ENCODE measurements around the gene B4GALNT2.
"Not testable (repeated sequence)": the region's sequence is repeated elsewhere in the genome, so short reads cannot be mapped to it uniquely, and the experiment has no call there.

The B4GALNT2 gene

DNA sequence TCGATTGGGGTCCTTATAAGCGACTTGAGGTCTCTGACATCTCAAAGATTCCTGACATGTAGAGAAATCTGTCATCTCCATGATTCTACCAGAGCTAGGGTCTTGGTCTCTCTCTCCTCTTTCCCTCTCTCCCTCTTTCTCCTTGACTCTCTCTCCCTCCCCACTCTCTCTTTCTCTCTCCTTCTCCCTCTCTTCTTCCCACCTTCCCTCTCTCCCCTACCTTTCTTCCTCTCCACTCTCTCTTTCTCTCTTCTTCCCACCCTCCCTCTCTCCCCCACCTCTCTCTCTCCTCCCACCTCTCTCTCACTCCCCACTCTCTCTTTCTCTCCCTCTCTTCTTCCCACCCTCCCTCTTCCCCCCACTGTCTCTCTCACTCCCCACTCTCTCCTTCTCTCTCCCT is 32.6 kb downstream of the B4GALNT2 start:
- TF ChIP-seq ZNF8 (CRISPR knock-in tag; IDR thresholded peaks at IDR 0.05) (no peak), ISL1 (CRISPR knock-in tag; IDR thresholded peaks at IDR 0.05) (no peak), ESRRG (CRISPR knock-in tag; IDR thresholded peaks at IDR 0.05) (no peak), ARNTL (CRISPR knock-in tag; IDR thresholded peaks at IDR 0.05; ENCODE audit: borderline replicate concordance, low read depth) (no peak), SNAI2 (CRISPR knock-in tag; IDR thresholded peaks at IDR 0.05) (no peak), GLIS3 (CRISPR knock-in tag; IDR thresholded peaks at IDR 0.05) (no peak), ZNF70 (CRISPR knock-in tag; IDR thresholded peaks at IDR 0.05) (no peak), ZFP3 (CRISPR knock-in tag; IDR thresholded peaks at IDR 0.05) (no peak), PPARA (CRISPR knock-in tag; IDR thresholded peaks at IDR 0.05; ENCODE audit: borderline replicate concordance) (no peak), TCF4 (CRISPR knock-in tag; IDR thresholded peaks at IDR 0.05; ENCODE audit: borderline replicate concordance) (no peak), CSDC2 (CRISPR knock-in tag; IDR thresholded peaks at IDR 0.05) (no peak), ZC3H10 (CRISPR knock-in tag; IDR thresholded peaks at IDR 0.05) (no peak)
- TF ChIP-seq, protein P1, sequence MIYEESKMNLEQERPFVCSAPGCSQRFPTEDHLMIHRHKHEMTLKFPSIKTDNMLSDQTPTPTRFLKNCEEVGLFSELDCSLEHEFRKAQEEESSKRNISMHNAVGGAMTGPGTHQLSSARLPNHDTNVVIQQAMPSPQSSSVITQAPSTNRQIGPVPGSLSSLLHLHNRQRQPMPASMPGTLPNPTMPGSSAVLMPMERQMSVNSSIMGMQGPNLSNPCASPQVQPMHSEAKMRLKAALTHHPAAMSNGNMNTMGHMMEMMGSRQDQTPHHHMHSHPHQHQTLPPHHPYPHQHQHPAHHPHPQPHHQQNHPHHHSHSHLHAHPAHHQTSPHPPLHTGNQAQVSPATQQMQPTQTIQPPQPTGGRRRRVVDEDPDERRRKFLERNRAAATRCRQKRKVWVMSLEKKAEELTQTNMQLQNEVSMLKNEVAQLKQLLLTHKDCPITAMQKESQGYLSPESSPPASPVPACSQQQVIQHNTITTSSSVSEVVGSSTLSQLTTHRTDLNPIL (CRISPR knock-in tag; IDR thresholded peaks at IDR 0.05; ENCODE audit: low read depth) = no peak
- TF ChIP-seq, protein P2, sequence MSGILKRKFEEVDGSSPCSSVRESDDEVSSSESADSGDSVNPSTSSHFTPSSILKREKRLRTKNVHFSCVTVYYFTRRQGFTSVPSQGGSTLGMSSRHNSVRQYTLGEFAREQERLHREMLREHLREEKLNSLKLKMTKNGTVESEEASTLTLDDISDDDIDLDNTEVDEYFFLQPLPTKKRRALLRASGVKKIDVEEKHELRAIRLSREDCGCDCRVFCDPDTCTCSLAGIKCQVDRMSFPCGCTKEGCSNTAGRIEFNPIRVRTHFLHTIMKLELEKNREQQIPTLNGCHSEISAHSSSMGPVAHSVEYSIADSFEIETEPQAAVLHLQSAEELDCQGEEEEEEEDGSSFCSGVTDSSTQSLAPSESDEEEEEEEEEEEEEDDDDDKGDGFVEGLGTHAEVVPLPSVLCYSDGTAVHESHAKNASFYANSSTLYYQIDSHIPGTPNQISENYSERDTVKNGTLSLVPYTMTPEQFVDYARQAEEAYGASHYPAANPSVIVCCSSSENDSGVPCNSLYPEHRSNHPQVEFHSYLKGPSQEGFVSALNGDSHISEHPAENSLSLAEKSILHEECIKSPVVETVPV (CRISPR knock-in tag; IDR thresholded peaks at IDR 0.05) = no peak
- TF ChIP-seq, protein P3, sequence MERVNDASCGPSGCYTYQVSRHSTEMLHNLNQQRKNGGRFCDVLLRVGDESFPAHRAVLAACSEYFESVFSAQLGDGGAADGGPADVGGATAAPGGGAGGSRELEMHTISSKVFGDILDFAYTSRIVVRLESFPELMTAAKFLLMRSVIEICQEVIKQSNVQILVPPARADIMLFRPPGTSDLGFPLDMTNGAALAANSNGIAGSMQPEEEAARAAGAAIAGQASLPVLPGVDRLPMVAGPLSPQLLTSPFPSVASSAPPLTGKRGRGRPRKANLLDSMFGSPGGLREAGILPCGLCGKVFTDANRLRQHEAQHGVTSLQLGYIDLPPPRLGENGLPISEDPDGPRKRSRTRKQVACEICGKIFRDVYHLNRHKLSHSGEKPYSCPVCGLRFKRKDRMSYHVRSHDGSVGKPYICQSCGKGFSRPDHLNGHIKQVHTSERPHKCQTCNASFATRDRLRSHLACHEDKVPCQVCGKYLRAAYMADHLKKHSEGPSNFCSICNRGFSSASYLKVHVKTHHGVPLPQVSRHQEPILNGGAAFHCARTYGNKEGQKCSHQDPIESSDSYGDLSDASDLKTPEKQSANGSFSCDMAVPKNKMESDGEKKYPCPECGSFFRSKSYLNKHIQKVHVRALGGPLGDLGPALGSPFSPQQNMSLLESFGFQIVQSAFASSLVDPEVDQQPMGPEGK (CRISPR knock-in tag; IDR thresholded peaks at IDR 0.05; ENCODE audit: borderline replicate concordance) = no peak
- ATAC-seq = no peak

DNA sequence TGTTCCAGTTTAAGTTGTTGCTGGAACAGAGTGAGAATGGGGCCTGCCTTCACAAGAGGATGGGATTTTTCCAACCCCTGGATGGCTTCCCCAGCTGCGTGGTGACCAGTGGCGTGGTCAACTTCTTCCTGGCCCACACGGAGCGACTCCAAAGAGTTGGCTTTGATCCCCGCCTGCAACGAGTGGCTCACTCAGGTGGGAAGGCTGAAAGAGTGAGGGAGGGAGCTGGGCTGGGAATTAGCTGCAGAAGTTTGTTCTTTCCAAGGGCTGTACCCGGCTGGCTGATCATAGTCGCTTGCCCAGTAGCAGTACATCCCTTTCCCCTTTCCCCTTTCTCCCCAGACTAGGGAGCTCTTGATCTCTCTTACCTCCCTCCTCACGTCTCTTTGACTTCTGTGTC is 36.1 kb downstream of the B4GALNT2 start:
- no peak for ATAC-seq
- TF ChIP-seq, protein P4, sequence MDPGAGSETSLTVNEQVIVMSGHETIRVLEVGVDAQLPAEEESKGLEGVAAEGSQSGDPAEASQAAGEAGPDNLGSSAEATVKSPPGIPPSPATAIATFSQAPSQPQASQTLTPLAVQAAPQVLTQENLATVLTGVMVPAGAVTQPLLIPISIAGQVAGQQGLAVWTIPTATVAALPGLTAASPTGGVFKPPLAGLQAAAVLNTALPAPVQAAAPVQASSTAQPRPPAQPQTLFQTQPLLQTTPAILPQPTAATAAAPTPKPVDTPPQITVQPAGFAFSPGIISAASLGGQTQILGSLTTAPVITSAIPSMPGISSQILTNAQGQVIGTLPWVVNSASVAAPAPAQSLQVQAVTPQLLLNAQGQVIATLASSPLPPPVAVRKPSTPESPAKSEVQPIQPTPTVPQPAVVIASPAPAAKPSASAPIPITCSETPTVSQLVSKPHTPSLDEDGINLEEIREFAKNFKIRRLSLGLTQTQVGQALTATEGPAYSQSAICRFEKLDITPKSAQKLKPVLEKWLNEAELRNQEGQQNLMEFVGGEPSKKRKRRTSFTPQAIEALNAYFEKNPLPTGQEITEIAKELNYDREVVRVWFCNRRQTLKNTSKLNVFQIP (CRISPR knock-in tag; IDR thresholded peaks at IDR 0.05; ENCODE audit: borderline replicate concordance, low read depth) = no peak
- no peak for TF ChIP-seq ISL1 (CRISPR knock-in tag; IDR thresholded peaks at IDR 0.05)
- no peak for TF ChIP-seq ESRRG (CRISPR knock-in tag; IDR thresholded peaks at IDR 0.05)
- no peak for TF ChIP-seq ZFP30 (CRISPR knock-in tag; IDR thresholded peaks at IDR 0.05)
- no peak for TF ChIP-seq ZNF8 (CRISPR knock-in tag; IDR thresholded peaks at IDR 0.05)
- TF ChIP-seq ZC3H10 (CRISPR knock-in tag; IDR thresholded peaks at IDR 0.05) = no peak
- no peak for TF ChIP-seq GLIS3 (CRISPR knock-in tag; IDR thresholded peaks at IDR 0.05)
- no peak for TF ChIP-seq ZFP3 (CRISPR knock-in tag; IDR thresholded peaks at IDR 0.05)
- TF ChIP-seq, protein P1 (CRISPR knock-in tag; IDR thresholded peaks at IDR 0.05; ENCODE audit: low read depth) = no peak
- TF ChIP-seq TCF4 (CRISPR knock-in tag; IDR thresholded peaks at IDR 0.05; ENCODE audit: borderline replicate concordance) = no peak
- no peak for TF ChIP-seq CSDC2 (CRISPR knock-in tag; IDR thresholded peaks at IDR 0.05)

DNA sequence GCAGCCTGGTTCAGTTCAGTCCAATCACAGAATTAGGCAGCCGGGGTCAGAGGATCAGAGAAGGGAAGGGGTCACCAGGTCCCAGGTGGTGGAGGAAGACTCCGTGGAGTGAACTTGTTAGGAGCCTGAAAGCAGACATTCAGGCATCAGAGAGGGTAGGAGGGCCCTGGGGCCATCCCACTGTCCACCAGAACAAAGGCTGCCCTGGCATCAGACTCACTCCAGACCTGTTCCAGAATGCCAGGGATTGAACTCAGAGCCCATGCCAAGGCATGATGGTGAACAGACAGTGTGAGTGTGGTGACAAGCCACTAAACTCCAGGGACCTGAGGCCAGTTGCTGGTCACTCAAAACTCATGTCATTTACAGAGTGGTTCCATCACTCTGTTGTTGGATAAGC is 37.6 kb downstream of the B4GALNT2 start:
- TF ChIP-seq, protein P1 (CRISPR knock-in tag; IDR thresholded peaks at IDR 0.05; ENCODE audit: low read depth) = no peak
- TF ChIP-seq TOX (CRISPR knock-in tag; IDR thresholded peaks at IDR 0.05; ENCODE audit: borderline replicate concordance) = no peak

DNA sequence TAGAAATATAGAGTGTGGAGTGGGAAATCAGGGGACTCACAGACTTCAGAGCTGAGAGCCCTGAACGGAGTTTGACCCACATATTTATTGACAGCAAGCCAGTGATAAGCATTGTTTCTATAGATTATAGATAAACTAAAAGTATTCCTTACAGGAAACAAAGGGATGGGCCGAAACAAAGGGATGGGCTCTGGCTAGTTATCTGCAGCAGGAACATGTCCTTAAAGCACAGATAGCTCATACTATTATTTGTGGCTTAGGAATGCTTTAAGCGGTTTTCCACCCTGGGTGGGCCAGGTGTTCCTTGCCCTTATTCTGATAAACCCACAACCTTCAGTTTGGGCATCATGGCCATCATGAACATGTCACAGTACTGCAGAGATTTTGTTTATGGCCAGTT is 38.1 kb downstream of the B4GALNT2 start:
- ATAC-seq = not testable (repeated sequence)

More for the DNA sequence above, 37.6 kb downstream of the B4GALNT2 start:
- ATAC-seq = no peak

DNA sequence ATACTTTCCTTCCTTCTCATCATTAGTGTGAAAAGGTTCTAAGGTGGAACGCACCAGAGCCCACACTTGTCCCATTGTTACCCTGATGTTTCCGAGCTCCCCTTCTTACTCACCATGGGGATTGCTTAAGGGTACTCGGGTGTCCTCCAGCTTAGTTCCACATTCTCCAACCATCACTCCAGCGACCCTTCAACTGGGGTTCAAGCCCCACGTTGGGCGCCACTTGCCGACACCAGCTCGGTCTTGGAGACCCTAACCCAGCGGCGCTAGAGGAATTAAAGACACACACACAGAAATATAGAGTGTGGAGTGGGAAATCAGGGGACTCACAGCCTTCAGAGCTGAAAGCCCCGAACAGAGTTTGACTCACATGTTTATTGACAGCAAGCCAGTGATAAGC is 43.4 kb downstream of the B4GALNT2 start:
- ATAC-seq = not testable (repeated sequence)
